ENCODE results near the gene ESAM.
A peak's percentile ranks its signal among the peaks of the same experiment; 100 is the strongest.
"Not testable (repeated sequence)": the region's sequence is repeated elsewhere in the genome, so short reads cannot be mapped to it uniquely, and the experiment has no call there.

Gene ESAM

GRCh38 chr11:124762105-124762623 is at the start of gene ESAM:
Gene ESAM (minus strand): TSS chr11:124762290. CDS start chr11:124762154, 136 bp downstream.
- DNase-seq: peak; percentile 43

- DNase-seq: no peak
These were observed 49.5 kb upstream of the ESAM start for GRCh38 chr11:124811399-124812125.

- no peak for DNase-seq
These were observed 45.7 kb upstream of the ESAM start for GRCh38 chr11:124807660-124808270.

- DNase-seq: no peak
These were observed 45.1 kb upstream of the ESAM start for GRCh38 chr11:124807201-124807600.

- DNase-seq: no peak
These were observed 42.8 kb upstream of the ESAM start for GRCh38 chr11:124804884-124805283.

GRCh38 chr11:124801636-124802312 is 39.7 kb upstream of the ESAM start:
- no peak for DNase-seq

- no peak for DNase-seq
These were observed 38.9 kb upstream of the ESAM start for GRCh38 chr11:124801014-124801413.

GRCh38 chr11:124800226-124800929 is 38.3 kb upstream of the ESAM start, which contains the start of gene MSANTD2:
Gene MSANTD2 (minus strand): TSS chr11:124800406. CDS start chr11:124800380, 26 bp downstream.
- peak; percentile 61 for DNase-seq

GRCh38 chr11:124799348-124800225 is 37.5 kb upstream of the ESAM start:
- peak; percentile 27 for DNase-seq

GRCh38 chr11:124798991-124799347 is 36.9 kb upstream of the ESAM start:
- DNase-seq: no peak

GRCh38 chr11:124796312-124796711 is 34.2 kb upstream of the ESAM start:
- DNase-seq: no peak

GRCh38 chr11:124793466-124794278 is 31.6 kb upstream of the ESAM start:
- peak; percentile 84 for DNase-seq

- DNase-seq: no peak
These were observed 29.7 kb upstream of the ESAM start for GRCh38 chr11:124791626-124792341.

- DNase-seq: no peak
These were observed 26.4 kb upstream of the ESAM start for GRCh38 chr11:124788521-124788920.

- no peak for DNase-seq
These were observed 22.0 kb upstream of the ESAM start for GRCh38 chr11:124784051-124784450.

GRCh38 chr11:124783002-124783401 is 20.9 kb upstream of the ESAM start:
- DNase-seq: no peak

GRCh38 chr11:124779568-124779967 is 17.5 kb upstream of the ESAM start:
- DNase-seq: no peak

- no peak for DNase-seq
These were observed 16.2 kb upstream of the ESAM start for GRCh38 chr11:124778281-124778680.

GRCh38 chr11:124776865-124777645 is 15.0 kb upstream of the ESAM start:
- DNase-seq: no peak

GRCh38 chr11:124770959-124771358 is 8.9 kb upstream of the ESAM start:
- not testable (repeated sequence) for DNase-seq

All from hematopoietic multipotent progenitor cell treated with erythropoietin and hydrocortisone succinate and interleukin-3 and kit ligand, for 8 days (in vitro differentiated cells).